Transverse colon (tissue), 4 donors: ENCODE data around the gene SLC27A1.

Experiments
- POLR2A ChIP-seq: fragments of 450-650 bp; IDR thresholded peaks from one replicate; pipeline ENCODE4 v1.6.1; 2016; ENCODE audit warnings: antibody characterized with exemption, mild to moderate bottlenecking, moderate library complexity
- POLR2AphosphoS5 ChIP-seq, 3 donors: sonication (generic); formaldehyde crosslinking; IDR thresholded peaks; one replicate each; pipeline ENCODE4 v1.6.1; 2016; ENCODE audit warnings: antibody characterized with exemption in 3 of 3
- TF ChIP-seq, protein P1 (sequence below), 5 experiments: fragments of 200-600 bp in 3 of 5; fragments of 450-650 bp in 2 of 5; sonication (generic) in 3 of 5; IDR thresholded peaks; 1 replicate in 2 of 5; 2 replicates in 3 of 5; pipeline ENCODE4 v1.5.1; 2016 to 2017; ENCODE audit warnings: antibody characterized with exemption in 5 of 5, inconsistent platforms in 3 of 5, mild to moderate bottlenecking in 2 of 5, moderate library complexity in 1 of 5

GRCh38 chr19:17504456-17504855, 34.1 kb downstream of the SLC27A1 start:
- TF ChIP-seq, protein P1, sequence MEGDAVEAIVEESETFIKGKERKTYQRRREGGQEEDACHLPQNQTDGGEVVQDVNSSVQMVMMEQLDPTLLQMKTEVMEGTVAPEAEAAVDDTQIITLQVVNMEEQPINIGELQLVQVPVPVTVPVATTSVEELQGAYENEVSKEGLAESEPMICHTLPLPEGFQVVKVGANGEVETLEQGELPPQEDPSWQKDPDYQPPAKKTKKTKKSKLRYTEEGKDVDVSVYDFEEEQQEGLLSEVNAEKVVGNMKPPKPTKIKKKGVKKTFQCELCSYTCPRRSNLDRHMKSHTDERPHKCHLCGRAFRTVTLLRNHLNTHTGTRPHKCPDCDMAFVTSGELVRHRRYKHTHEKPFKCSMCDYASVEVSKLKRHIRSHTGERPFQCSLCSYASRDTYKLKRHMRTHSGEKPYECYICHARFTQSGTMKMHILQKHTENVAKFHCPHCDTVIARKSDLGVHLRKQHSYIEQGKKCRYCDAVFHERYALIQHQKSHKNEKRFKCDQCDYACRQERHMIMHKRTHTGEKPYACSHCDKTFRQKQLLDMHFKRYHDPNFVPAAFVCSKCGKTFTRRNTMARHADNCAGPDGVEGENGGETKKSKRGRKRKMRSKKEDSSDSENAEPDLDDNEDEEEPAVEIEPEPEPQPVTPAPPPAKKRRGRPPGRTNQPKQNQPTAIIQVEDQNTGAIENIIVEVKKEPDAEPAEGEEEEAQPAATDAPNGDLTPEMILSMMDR (IDR thresholded peaks at IDR 0.05) = no peak
- no peak for TF ChIP-seq POLR2A
- no peak for TF ChIP-seq POLR2AphosphoS5 (IDR thresholded peaks at IDR 0.05)
